ENCODE measurements around the gene PAQR6. TPM values are rescaled to one million over a fixed set of nuclear protein-coding genes. Genes with fewer than 3 reads are reported as not detected.
"Not testable (repeated sequence)": the region's sequence is repeated elsewhere in the genome, so short reads cannot be mapped to it uniquely, and the experiment has no call there.

PAQR6 gene
- total RNA-seq, 1 donor from 2014 or later, result 21.5 TPM

- H3K27ac Mint-ChIP-seq, result no peak overlapping the region
- H3K4me3 Mint-ChIP-seq (ENCODE audit: low read depth), result no peak overlapping the region
- DNase-seq (ENCODE audit: low spot score, unreplicated experiment), result no peak
- no peak for TF ChIP-seq CTCF (IDR thresholded peaks at IDR 0.05; ENCODE audit: unreplicated experiment)
- H3K4me1 Mint-ChIP-seq (ENCODE audit: low read depth), result no peaks in the 10 kb centered on the region
- H3K9me3 Mint-ChIP-seq (ENCODE audit: low read depth), result no peaks in the 10 kb centered on the region
- peaks cover 19% of the 10 kb centered on the region for H3K36me3 Mint-ChIP-seq (ENCODE audit: insufficient read depth)
- H3K27me3 Mint-ChIP-seq, result no peaks in the 10 kb centered on the region
These were observed 27.6 kb downstream of the PAQR6 start for GRCh38 chr1:156220226-156220625.

- peaks cover 13% of the 10 kb centered on the region for H3K36me3 Mint-ChIP-seq (ENCODE audit: insufficient read depth)
- H3K4me1 Mint-ChIP-seq (ENCODE audit: low read depth), result peaks cover 7% of the 10 kb centered on the region
- no peak for DNase-seq (ENCODE audit: low spot score, unreplicated experiment)
- H3K27me3 Mint-ChIP-seq, result no peaks in the 10 kb centered on the region
- TF ChIP-seq CTCF (IDR thresholded peaks at IDR 0.05; ENCODE audit: unreplicated experiment), result no peak
- peak overlapping the region; percentile 36 for H3K27ac Mint-ChIP-seq
- no peak overlapping the region for H3K4me3 Mint-ChIP-seq (ENCODE audit: low read depth)
- no peaks in the 10 kb centered on the region for H3K9me3 Mint-ChIP-seq (ENCODE audit: low read depth)
These were observed 30.0 kb downstream of the PAQR6 start for GRCh38 chr1:156217871-156218270.

GRCh38 chr1:156216361-156217086 is 31.3 kb downstream of the PAQR6 start:
- H3K27ac Mint-ChIP-seq; H3K27me3 Mint-ChIP-seq; H3K4me1 Mint-ChIP-seq (ENCODE audit: low read depth); H3K36me3 Mint-ChIP-seq (ENCODE audit: insufficient read depth); DNase-seq (ENCODE audit: low spot score, unreplicated experiment); H3K4me3 Mint-ChIP-seq (ENCODE audit: low read depth); H3K9me3 Mint-ChIP-seq (ENCODE audit: low read depth): not testable (repeated sequence)

GRCh38 chr1:156214024-156214748 is 33.7 kb downstream of the PAQR6 start:
- Mint-ChIP-seq H3K27ac (peak overlapping the region; percentile 62), H3K4me3 (ENCODE audit: low read depth) (peak overlapping the region; percentile 65)
- DNase-seq (ENCODE audit: low spot score, unreplicated experiment), result no peak

GRCh38 chr1:156213644-156213966 is 34.3 kb downstream of the PAQR6 start:
- Mint-ChIP-seq H3K27me3 (no peaks in the 10 kb centered on the region), H3K36me3 (ENCODE audit: insufficient read depth) (peaks cover 3% of the 10 kb centered on the region), H3K9me3 (ENCODE audit: low read depth) (no peaks in the 10 kb centered on the region), H3K4me1 (ENCODE audit: low read depth) (peaks cover 10% of the 10 kb centered on the region), H3K27ac (peak overlapping the region; percentile 100), H3K4me3 (ENCODE audit: low read depth) (peak overlapping the region; percentile 93)
- no peak for TF ChIP-seq CTCF (IDR thresholded peaks at IDR 0.05; ENCODE audit: unreplicated experiment)
- DNase-seq (ENCODE audit: low spot score, unreplicated experiment), result no peak

More at GRCh38 chr1:156214024-156214748, 33.7 kb downstream of the PAQR6 start:
- TF ChIP-seq CTCF (IDR thresholded peaks at IDR 0.05; ENCODE audit: unreplicated experiment), result no peak
- Mint-ChIP-seq H3K27me3 (no peaks in the 10 kb centered on the region), H3K4me1 (ENCODE audit: low read depth) (peaks cover 10% of the 10 kb centered on the region), H3K36me3 (ENCODE audit: insufficient read depth) (peaks cover 4% of the 10 kb centered on the region), H3K9me3 (ENCODE audit: low read depth) (no peaks in the 10 kb centered on the region)
